ENCODE measurements around the gene CEBPB.

The CEBPB gene

GRCh38 chr20:50213531-50214106, 23.0 kb downstream of the CEBPB start:
- DNase-seq (ENCODE audit: low read depth): no peak

GRCh38 chr20:50214226-50215024, 23.8 kb downstream of the CEBPB start:
- DNase-seq (ENCODE audit: low read depth): no peak

DNA sequence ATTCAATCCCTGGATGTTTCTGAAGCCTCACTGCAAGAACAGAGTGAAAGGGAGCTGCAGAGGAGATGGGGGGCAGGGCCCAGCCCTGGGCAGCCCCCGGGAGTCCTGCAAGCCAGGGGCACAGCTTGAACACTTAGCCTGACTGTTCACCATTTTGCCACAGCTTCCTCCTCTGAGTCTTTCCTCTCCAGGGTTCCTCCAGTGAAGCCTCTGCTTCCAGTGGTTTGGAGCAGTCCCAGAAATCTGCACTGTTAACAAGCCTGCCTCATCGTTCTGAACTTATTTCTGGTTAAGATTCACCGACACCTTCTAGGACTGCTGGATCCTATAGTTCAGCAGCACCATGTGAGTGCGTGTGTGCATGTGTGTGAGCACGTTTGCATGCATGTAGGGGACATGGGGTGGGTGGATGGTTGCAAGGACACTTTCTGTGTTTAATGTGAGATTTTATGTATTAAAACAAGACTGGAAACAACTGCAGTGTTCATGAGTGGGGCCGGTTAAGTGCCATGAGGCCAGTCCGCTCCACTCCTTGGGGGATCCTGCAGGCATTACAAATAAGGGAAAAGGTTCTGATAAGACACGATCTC, 24.6 kb downstream of the CEBPB start:
- peak; percentile 56 for DNase-seq (ENCODE audit: low read depth)

GRCh38 chr20:50215926-50216325, 25.3 kb downstream of the CEBPB start:
- no peak for DNase-seq (ENCODE audit: low read depth)

- no peak for DNase-seq (ENCODE audit: low read depth)
Observed at GRCh38 chr20:50216543-50217206, 26.0 kb downstream of the CEBPB start.

- DNase-seq (ENCODE audit: low read depth): no peak
Observed at GRCh38 chr20:50217207-50217949, 26.7 kb downstream of the CEBPB start.

- DNase-seq (ENCODE audit: low read depth): peak; percentile 67
Observed at GRCh38 chr20:50218987-50219435, 28.4 kb downstream of the CEBPB start.

DNA sequence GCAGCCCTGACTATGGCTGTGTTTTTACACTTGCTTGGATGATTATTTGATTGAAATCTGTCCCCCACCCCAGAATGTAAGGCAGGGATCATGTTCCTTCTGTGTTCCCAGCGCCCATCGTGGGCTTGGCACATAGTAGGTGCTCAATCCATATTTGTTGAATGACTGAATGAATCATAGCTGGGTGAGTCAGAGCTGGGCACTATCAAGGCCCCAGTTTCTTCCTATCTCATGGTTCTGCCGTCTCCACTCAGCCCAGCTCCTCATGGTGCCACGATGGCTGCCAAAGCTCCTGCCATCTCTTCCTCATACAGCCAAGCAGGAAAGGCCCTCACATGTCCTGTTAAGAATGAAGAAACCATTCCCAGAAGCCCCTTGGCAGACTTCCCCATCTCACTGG, 29.0 kb downstream of the CEBPB start:
- no peak for DNase-seq (ENCODE audit: low read depth)

GRCh38 chr20:50220093-50220893, 29.7 kb downstream of the CEBPB start:
- no peak for DNase-seq (ENCODE audit: low read depth)

GRCh38 chr20:50220894-50221365, 30.3 kb downstream of the CEBPB start:
- no peak for DNase-seq (ENCODE audit: low read depth)

DNA sequence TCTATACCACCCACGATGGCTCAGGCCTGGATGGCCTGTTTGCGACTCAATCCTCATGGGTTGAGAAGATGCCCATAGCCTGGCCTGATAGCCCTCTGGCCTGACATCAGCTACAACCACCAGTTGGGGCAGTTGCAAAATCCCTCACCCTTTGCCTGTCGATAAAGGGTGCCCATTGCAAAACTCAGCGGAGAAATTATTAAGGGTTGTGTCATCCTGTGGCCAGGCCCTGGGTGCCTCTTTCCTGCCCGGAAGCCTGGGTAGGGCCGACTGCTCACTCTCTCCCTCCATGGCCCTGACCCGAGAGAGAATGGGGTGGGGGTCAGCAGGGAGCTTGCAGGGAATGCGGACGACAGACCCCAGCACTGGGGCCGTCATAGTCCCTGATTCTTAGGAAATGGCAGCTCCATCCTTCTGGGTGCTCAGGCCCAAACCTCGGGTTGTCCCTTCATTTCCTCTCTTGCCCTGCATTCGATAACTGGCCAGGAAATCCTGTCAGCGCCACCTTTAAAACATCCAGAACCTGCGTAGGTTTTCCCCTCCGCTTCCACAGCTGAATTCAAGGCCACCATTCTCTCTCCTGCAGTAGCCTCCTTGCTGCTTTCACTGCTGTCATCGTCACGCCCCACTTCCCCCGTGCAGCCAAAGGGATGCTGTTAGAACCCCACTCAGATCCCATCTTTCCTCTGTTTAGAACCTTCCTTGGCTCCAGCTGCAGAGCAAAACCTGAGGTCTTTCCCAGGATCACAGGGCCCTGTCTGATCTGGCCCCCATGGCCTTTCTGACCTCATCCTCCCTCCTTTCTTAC, 31.1 kb downstream of the CEBPB start:
- DNase-seq (ENCODE audit: low read depth): peak; percentile 92

- no peak for DNase-seq (ENCODE audit: low read depth)
Observed at GRCh38 chr20:50222309-50223038, 31.8 kb downstream of the CEBPB start.

GRCh38 chr20:50223039-50224005, 32.7 kb downstream of the CEBPB start:
- DNase-seq (ENCODE audit: low read depth): no peak

DNA sequence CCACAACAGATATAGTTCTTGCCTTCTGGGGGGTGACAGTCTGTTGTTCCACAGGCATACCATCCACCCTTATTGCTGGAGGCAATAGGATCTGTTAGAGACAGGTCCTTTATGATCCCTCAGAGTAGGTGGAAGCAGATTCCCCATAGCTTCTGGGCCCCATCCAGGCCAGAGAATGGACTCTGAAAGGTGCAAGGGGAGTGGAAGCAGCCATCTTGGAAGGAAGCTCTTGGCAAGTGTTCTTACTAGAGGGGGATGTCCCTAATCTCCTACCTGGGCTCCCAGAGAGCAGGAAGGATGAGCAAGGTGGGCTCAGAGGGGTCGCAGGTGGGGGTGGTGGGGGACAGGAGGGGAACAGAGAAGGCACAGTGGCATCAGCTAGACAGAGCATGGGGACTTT, 33.4 kb downstream of the CEBPB start:
- DNase-seq (ENCODE audit: low read depth): no peak

GRCh38 chr20:50224531-50225255, 34.1 kb downstream of the CEBPB start:
- peak; percentile 98 for DNase-seq (ENCODE audit: low read depth)

DNA sequence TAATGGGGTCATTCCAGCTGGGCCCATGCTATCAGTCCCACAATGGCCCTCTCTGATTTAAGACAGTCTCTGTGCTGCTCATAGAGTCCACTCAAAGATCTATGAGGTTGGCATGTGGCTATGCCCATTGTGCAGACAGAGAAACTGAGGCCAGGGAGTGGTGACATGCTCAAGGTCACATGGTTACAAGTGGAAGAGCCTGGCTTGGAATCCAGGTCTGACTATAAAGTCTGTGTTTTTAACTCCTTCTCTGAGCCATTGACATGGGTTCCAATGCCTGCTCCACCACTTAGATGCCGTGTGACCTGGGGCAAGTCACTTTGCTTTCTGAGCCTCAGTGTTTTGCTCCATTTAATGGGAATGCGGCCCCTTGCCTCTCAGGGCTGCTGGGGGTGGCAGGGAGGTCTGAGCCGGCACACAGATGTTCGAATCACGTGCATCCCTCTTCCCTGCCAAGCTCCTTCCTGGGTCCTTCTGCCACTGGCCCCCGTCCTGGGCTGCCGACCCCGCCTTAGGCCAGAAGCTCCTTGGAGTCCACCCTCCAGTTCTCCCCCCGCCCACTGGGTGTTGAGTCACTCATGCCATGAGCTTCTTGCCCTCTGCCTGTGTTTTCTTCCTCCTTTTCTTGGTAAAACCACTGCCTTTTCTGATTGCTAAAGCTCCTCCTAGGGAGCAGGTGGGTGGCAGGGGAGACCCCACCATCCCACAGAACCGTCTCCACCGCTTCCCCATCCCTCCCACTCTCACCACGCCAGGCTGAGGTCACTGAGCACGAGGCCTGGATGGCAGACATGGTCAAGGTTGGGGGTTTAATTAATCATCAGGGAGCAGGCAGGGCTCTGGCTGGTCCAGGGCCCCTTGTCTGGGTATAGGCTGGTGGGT, 35.7 kb downstream of the CEBPB start:
- DNase-seq (ENCODE audit: low read depth): peak; percentile 70

GRCh38 chr20:50227506-50227905, 36.9 kb downstream of the CEBPB start:
- no peak for DNase-seq (ENCODE audit: low read depth)

Measured in amniotic epithelial cell (primary cell).